Measurements from ENCODE around the gene TEX14.
A peak's percentile ranks its signal among the peaks of the same experiment; 100 is the strongest.
"Not testable (repeated sequence)": the region's sequence is repeated elsewhere in the genome, so short reads cannot be mapped to it uniquely, and the experiment has no call there.

Gene TEX14

GRCh38 chr17:58557981-58558380 is 133.9 kb downstream of the TEX14 start:
- no peak for DNase-seq

GRCh38 chr17:58556833-58557250 is 135.0 kb downstream of the TEX14 start:
- DNase-seq = no peak

- DNase-seq = not testable (repeated sequence)
Observed at GRCh38 chr17:58555109-58555508, 136.7 kb downstream of the TEX14 start.

GRCh38 chr17:58541249-58541648 is 150.6 kb downstream of the TEX14 start:
- DNase-seq = no peak

- no peak for DNase-seq
Observed at GRCh38 chr17:58539698-58540097, 152.1 kb downstream of the TEX14 start.

GRCh38 chr17:58538811-58539409 is 152.9 kb downstream of the TEX14 start:
- DNase-seq = no peak

GRCh38 chr17:58537266-58537665 is 154.6 kb downstream of the TEX14 start:
- DNase-seq = no peak

- no peak for DNase-seq
Observed at GRCh38 chr17:58536542-58536941, 155.3 kb downstream of the TEX14 start.

GRCh38 chr17:58535431-58535830 is 156.4 kb downstream of the TEX14 start:
- DNase-seq = no peak

GRCh38 chr17:58534901-58535421 is 156.9 kb downstream of the TEX14 start:
- DNase-seq = no peak

GRCh38 chr17:58534331-58534730 is 157.5 kb downstream of the TEX14 start:
- no peak for DNase-seq

GRCh38 chr17:58533616-58534188 is 158.1 kb downstream of the TEX14 start:
- no peak for DNase-seq

- DNase-seq = no peak
Observed at GRCh38 chr17:58532555-58532951, 159.3 kb downstream of the TEX14 start.

- DNase-seq = peak; percentile 55
Observed at GRCh38 chr17:58531661-58532554, 159.9 kb downstream of the TEX14 start.

- DNase-seq = no peak
Observed at GRCh38 chr17:58531122-58531521, 160.7 kb downstream of the TEX14 start.

GRCh38 chr17:58530655-58531054 is 161.2 kb downstream of the TEX14 start:
- DNase-seq = no peak

GRCh38 chr17:58529275-58529674 is 162.6 kb downstream of the TEX14 start:
- no peak for DNase-seq

- no peak for DNase-seq
Observed at GRCh38 chr17:58528443-58528842, 163.4 kb downstream of the TEX14 start.

GRCh38 chr17:58527949-58528348 is 163.9 kb downstream of the TEX14 start:
- DNase-seq = no peak

GRCh38 chr17:58527306-58527705 is 164.5 kb downstream of the TEX14 start:
- no peak for DNase-seq

GRCh38 chr17:58525239-58525638 is 166.6 kb downstream of the TEX14 start:
- no peak for DNase-seq

GRCh38 chr17:58521680-58522079 is 170.2 kb downstream of the TEX14 start:
- no peak for DNase-seq

GRCh38 chr17:58520843-58521430 is 170.9 kb downstream of the TEX14 start:
- DNase-seq = no peak

Measured in T-helper 9 cell (primary cell).